ENCODE data around the gene OCA2. TPM values are rescaled to one million over a fixed set of nuclear protein-coding genes. Genes with fewer than 3 reads are reported as not detected.

The OCA2 gene
- polyA plus RNA-seq, 3 donors: not detected

GRCh38 chr15:27764339-27764738, 334.8 kb downstream of the OCA2 start:
- Histone ChIP-seq H3K4me1 (ENCODE audit: control insufficient read depth in 1 of 2, insufficient read depth in 2 of 2, low read length in 2 of 2) (no peaks in the 10 kb centered on the region), H3K79me2 (ENCODE audit: insufficient read depth, low read length) (no peaks in the 10 kb centered on the region), H3K27ac (ENCODE audit: low read depth in 1 of 2, low read length in 2 of 2) (no peak overlapping the region), H3K9me3 (replicated peaks in 1 of 2; ENCODE audit: control insufficient read depth in 1 of 2, insufficient read depth in 1 of 2, low read length in 2 of 2) (peaks cover 47 to 57% of the 10 kb centered on the region in 2 donors), H3K9ac (ENCODE audit: insufficient read depth, low read length, poor library complexity, severe bottlenecking) (no peak overlapping the region), H3K4me2 (replicated peaks; ENCODE audit: extremely low read depth, low read length, poor library complexity, severe bottlenecking) (no peak overlapping the region), H2AFZ (ENCODE audit: insufficient read depth, low read depth, low read length, poor library complexity, severe bottlenecking) (no peak overlapping the region), H3K36me3 (replicated peaks in 1 of 2; ENCODE audit: control insufficient read depth in 1 of 2, insufficient read depth in 2 of 2, low read length in 2 of 2) (no peaks in the 10 kb centered on the region), H3K27me3 (ENCODE audit: control insufficient read depth in 2 of 2, insufficient read depth in 2 of 2, low read length in 2 of 2) (no peaks in the 10 kb centered on the region), H3K4me3 (replicated peaks in 1 of 3; ENCODE audit: low read depth in 2 of 3, low read length in 3 of 3) (no peak overlapping the region), H4K20me1 (ENCODE audit: insufficient read depth, low read length) (no peaks in the 10 kb centered on the region)
- Mint-ChIP-seq H3K4me3 (no peak overlapping the region), H3K27ac (no peak overlapping the region), H3K9me3 (peaks cover 24 to 44% (median 26%) of the 10 kb centered on the region in 7 donors), H3K27me3 (ENCODE audit: low read depth in 3 of 3) (no peaks in the 10 kb centered on the region), H3K4me1 (no peaks in the 10 kb centered on the region), H3K36me3 (no peaks in the 10 kb centered on the region)
- DNase-seq: no peak
- intact Hi-C loops (cut with micrococcal nuclease): no loop called here
- TF ChIP-seq, protein P1, sequence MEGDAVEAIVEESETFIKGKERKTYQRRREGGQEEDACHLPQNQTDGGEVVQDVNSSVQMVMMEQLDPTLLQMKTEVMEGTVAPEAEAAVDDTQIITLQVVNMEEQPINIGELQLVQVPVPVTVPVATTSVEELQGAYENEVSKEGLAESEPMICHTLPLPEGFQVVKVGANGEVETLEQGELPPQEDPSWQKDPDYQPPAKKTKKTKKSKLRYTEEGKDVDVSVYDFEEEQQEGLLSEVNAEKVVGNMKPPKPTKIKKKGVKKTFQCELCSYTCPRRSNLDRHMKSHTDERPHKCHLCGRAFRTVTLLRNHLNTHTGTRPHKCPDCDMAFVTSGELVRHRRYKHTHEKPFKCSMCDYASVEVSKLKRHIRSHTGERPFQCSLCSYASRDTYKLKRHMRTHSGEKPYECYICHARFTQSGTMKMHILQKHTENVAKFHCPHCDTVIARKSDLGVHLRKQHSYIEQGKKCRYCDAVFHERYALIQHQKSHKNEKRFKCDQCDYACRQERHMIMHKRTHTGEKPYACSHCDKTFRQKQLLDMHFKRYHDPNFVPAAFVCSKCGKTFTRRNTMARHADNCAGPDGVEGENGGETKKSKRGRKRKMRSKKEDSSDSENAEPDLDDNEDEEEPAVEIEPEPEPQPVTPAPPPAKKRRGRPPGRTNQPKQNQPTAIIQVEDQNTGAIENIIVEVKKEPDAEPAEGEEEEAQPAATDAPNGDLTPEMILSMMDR (IDR thresholded peaks at IDR 0.05): no peak
- 76% methylated on average over 2 of the region's 3 CpGs for whole genome bisulfite sequencing (ENCODE audit: insufficient coverage)

DNA sequence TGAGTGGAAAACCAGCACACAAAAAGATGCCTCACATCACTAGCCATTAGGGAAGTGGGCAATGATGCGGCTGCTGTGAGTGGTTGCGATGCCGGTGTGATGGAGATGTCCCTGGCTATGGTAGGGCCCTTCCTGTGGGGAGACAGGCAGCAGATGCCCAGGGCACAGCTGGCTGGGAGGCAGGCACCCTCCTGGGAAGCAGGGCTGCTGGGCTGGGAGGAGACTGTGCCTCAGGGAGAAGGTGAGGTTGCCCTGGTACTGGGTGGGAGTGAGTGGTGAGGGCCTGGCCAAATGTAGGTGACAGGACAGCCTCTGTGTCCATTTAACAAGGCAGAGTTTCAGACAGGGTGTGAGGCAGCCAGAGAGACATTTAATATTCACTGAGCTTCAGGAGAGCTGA, 335.6 kb downstream of the OCA2 start:
- no peaks in the 10 kb centered on the region for H4K20me1 ChIP-seq (ENCODE audit: insufficient read depth, low read length)
- no peak overlapping the region for H3K4me3 ChIP-seq (replicated peaks in 1 of 3; ENCODE audit: low read depth in 2 of 3, low read length in 3 of 3)
- no peaks in the 10 kb centered on the region for H3K4me1 ChIP-seq (ENCODE audit: control insufficient read depth in 1 of 2, insufficient read depth in 2 of 2, low read length in 2 of 2)
- DNase-seq: no peak
- no peaks in the 10 kb centered on the region for H3K36me3 ChIP-seq (replicated peaks in 1 of 2; ENCODE audit: control insufficient read depth in 1 of 2, insufficient read depth in 2 of 2, low read length in 2 of 2)
- Mint-ChIP-seq H3K27ac (no peak overlapping the region), H3K27me3 (ENCODE audit: low read depth in 3 of 3) (no peaks in the 10 kb centered on the region), H3K36me3 (no peaks in the 10 kb centered on the region), H3K4me3 (no peak overlapping the region), H3K9me3 (peaks cover 17 to 35% (median 23%) of the 10 kb centered on the region in 7 donors), H3K4me1 (no peaks in the 10 kb centered on the region)
- H3K9ac ChIP-seq (ENCODE audit: insufficient read depth, low read length, poor library complexity, severe bottlenecking): no peak overlapping the region
- no peak overlapping the region for H2AFZ ChIP-seq (ENCODE audit: insufficient read depth, low read depth, low read length, poor library complexity, severe bottlenecking)
- H3K27me3 ChIP-seq (ENCODE audit: control insufficient read depth in 2 of 2, insufficient read depth in 2 of 2, low read length in 2 of 2): no peaks in the 10 kb centered on the region
- WGBS (ENCODE audit: insufficient coverage): 100% methylated on average over 2 of the region's 3 CpGs
- H3K79me2 ChIP-seq (ENCODE audit: insufficient read depth, low read length): no peaks in the 10 kb centered on the region
- H3K9me3 ChIP-seq (replicated peaks in 1 of 2; ENCODE audit: control insufficient read depth in 1 of 2, insufficient read depth in 1 of 2, low read length in 2 of 2): peaks cover 39 to 51% of the 10 kb centered on the region in 2 donors
- intact Hi-C loops (cut with micrococcal nuclease): no loop called here
- TF ChIP-seq, protein P1 (IDR thresholded peaks at IDR 0.05): no peak
- H3K4me2 ChIP-seq (replicated peaks; ENCODE audit: extremely low read depth, low read length, poor library complexity, severe bottlenecking): no peak overlapping the region
- no peak overlapping the region for H3K27ac ChIP-seq (ENCODE audit: low read depth in 1 of 2, low read length in 2 of 2)
